Stimulated activated CD8-positive, alpha-beta memory T cell treated with anti-CD3 and anti-CD28 coated beads, Interleukin-4, amount 100 ng/mL, for 24 hours (primary cell): ENCODE results near the gene TRABD2A.
"Not testable (repeated sequence)": the region's sequence is repeated elsewhere in the genome, so short reads cannot be mapped to it uniquely, and the experiment has no call there.

Experiments used
- DNase-seq: peaks from one replicate; pipeline ENCODE4 v3.0.0-alpha.2; 2020; ENCODE audit warnings: low read depth

TRABD2A gene

GRCh38 chr2:84778911-84779690 is 101.8 kb downstream of the TRABD2A start:
- DNase-seq = no peak

- no peak for DNase-seq
Measured at GRCh38 chr2:84776011-84776410, 104.9 kb downstream of the TRABD2A start.

- DNase-seq = not testable (repeated sequence)
Measured at GRCh38 chr2:84773562-84773961, 107.3 kb downstream of the TRABD2A start.
